Measurements from ENCODE around the gene MRM1. TPM values are rescaled to one million over a fixed set of nuclear protein-coding genes. Genes with fewer than 3 reads are reported as not detected.

MRM1 gene
- total and polyA plus RNA-seq, 7 donors: 8.7 to 30.6 (median 11.1) TPM

DNA sequence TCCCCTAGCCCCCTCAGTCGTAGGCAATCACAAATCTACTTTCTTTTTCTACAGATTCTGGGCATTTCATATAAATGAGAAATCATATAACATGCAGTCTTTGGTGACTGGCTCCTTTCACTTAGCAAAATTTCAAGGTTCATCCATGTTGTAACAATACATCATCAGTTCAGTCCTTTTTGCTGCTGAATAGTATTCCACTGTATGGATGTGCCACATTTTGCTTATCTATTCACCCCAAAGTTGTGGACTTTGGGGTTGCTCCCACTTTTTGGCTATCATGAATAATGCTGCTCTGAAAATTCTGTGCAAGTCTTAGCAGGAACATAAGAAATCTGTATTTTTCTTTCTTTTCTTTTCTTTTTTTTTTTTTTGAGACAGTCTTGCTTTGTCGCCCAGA, 39.0 kb downstream of the MRM1 start:
- DNase-seq: no peak
- H3K4me1 ChIP-seq: peaks cover 11% of the 10 kb centered on the region
- intact Hi-C loops (cut with DNase I): no loop called here
- no peak overlapping the region for H3K4me3 ChIP-seq
- H3K9me3 ChIP-seq: no peaks in the 10 kb centered on the region
- 83 to 90% (median 88%) methylated on average over 2 of the region's 2 CpGs for WGBS, 3 donors
- no peaks in the 10 kb centered on the region for H3K36me3 ChIP-seq (ENCODE audit: insufficient read depth in 1 of 2, low read depth in 1 of 2)
- TF ChIP-seq, protein P1, sequence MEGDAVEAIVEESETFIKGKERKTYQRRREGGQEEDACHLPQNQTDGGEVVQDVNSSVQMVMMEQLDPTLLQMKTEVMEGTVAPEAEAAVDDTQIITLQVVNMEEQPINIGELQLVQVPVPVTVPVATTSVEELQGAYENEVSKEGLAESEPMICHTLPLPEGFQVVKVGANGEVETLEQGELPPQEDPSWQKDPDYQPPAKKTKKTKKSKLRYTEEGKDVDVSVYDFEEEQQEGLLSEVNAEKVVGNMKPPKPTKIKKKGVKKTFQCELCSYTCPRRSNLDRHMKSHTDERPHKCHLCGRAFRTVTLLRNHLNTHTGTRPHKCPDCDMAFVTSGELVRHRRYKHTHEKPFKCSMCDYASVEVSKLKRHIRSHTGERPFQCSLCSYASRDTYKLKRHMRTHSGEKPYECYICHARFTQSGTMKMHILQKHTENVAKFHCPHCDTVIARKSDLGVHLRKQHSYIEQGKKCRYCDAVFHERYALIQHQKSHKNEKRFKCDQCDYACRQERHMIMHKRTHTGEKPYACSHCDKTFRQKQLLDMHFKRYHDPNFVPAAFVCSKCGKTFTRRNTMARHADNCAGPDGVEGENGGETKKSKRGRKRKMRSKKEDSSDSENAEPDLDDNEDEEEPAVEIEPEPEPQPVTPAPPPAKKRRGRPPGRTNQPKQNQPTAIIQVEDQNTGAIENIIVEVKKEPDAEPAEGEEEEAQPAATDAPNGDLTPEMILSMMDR (IDR thresholded peaks at IDR 0.05): no peak
- no peak for ATAC-seq
- H3K27me3 ChIP-seq (ENCODE audit: insufficient read depth in 3 of 3, low read length in 2 of 3): peaks cover 0 to 69% (median 19%) of the 10 kb centered on the region in 3 donors
- H3K27ac ChIP-seq: no peak overlapping the region

DNA sequence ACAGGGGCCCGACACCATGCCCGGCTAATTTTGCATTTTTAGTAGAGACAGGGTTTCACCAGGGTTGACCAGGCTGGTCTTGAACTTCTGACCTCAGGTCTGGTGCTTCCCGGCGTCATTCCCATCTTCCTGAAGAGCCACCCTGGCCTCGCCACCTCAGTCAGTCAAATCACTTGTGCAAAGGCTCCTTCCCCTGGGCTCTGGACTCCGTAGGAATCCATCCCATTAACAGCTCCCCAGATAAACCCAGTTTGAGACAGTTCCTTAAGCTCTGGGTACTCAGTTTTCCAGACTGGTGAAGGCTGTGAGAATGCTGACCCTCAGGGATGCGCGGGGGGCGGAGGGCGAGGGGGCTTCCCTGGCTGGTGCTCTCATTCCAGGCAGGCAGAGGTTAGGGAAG, 39.5 kb downstream of the MRM1 start:
- ATAC-seq (no peak), DNase-seq (no peak)
- Histone ChIP-seq H3K4me1 (peaks cover 11% of the 10 kb centered on the region), H3K4me3 (no peak overlapping the region), H3K27ac (no peak overlapping the region), H3K27me3 (ENCODE audit: insufficient read depth in 3 of 3, low read length in 2 of 3) (peaks cover 0 to 72% (median 19%) of the 10 kb centered on the region in 3 donors), H3K36me3 (ENCODE audit: insufficient read depth in 1 of 2, low read depth in 1 of 2) (no peaks in the 10 kb centered on the region), H3K9me3 (no peaks in the 10 kb centered on the region)
- 40 to 53% (median 48%) methylated on average over 10 of the region's 10 CpGs for WGBS, 3 donors
- TF ChIP-seq, protein P1 (IDR thresholded peaks at IDR 0.05): no peak
- intact Hi-C loops (cut with DNase I): no loop called here

DNA sequence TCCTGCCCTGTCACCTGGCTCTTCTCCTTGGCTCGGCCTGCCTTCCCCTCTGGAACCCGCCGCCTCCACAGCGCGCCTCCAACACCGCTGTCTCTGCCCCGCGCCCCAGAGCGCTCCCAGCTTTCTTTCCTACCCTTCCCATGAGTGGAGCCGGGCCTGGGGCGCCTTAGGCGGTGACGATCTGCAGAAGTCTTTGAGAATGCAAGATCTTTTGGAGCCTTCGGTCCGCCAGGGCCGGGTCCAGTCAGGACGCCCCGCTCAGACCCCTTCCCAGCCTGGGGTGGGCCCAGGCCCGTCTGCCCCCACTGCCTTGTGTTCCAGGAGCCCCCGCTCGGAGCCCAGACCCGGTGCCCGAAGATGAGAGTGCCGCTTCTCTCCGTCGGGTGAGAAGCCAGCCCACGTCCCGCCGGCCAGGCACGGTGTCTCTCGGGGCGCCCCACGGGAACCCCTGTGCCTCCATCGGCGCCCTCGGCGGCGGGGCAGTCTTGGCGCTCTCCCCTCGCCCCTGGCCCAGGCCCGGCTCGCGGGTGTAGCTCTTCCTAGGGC, 40.0 kb downstream of the MRM1 start:
- WGBS, 3 donors: 2 to 3% (median 2%) methylated on average over 40 to 43 of the region's 43 CpGs
- Histone ChIP-seq H3K36me3 (ENCODE audit: insufficient read depth in 1 of 2, low read depth in 1 of 2) (no peaks in the 10 kb centered on the region), H3K4me1 (peaks cover 11% of the 10 kb centered on the region), H3K27ac (no peak overlapping the region), H3K27me3 (ENCODE audit: insufficient read depth in 3 of 3, low read length in 2 of 3) (peaks cover 0 to 78% (median 24%) of the 10 kb centered on the region in 3 donors), H3K9me3 (no peaks in the 10 kb centered on the region), H3K4me3 (peak overlapping the region; percentile 59)
- ATAC-seq (peak in 1 of 4 donors; percentile 10), DNase-seq (no peak)
- TF ChIP-seq, protein P1 (IDR thresholded peaks at IDR 0.05): no peak
- intact Hi-C loops (cut with DNase I): no loop called here

- peaks cover 0 to 83% (median 24%) of the 10 kb centered on the region in 3 donors for H3K27me3 ChIP-seq (ENCODE audit: insufficient read depth in 3 of 3, low read length in 2 of 3)
- H3K27ac ChIP-seq: no peak overlapping the region
- TF ChIP-seq, protein P1 (IDR thresholded peaks at IDR 0.05): no peak
- peak overlapping the region; percentile 59 for H3K4me3 ChIP-seq
- no peaks in the 10 kb centered on the region for H3K9me3 ChIP-seq
- WGBS, 3 donors: 2% methylated on average over 46 to 64 of the region's 64 CpGs
- no peaks in the 10 kb centered on the region for H3K36me3 ChIP-seq (ENCODE audit: insufficient read depth in 1 of 2, low read depth in 1 of 2)
- intact Hi-C loops (cut with DNase I): no loop called here
- ATAC-seq: peak in 3 of 4 donors; percentile 22 to 52 (median 34)
- H3K4me1 ChIP-seq: peaks cover 11% of the 10 kb centered on the region
- DNase-seq: no peak
Measured at GRCh38 chr17:36641877-36642845, 40.8 kb downstream of the MRM1 start.
